NCI-H187 (cell line): ENCODE data around the gene RIN1.
"Not testable (repeated sequence)": the region's sequence is repeated elsewhere in the genome, so short reads cannot be mapped to it uniquely, and the experiment has no call there.

ENCODE experiments used
- DNase-seq, 2 experiments: peaks; one replicate each; lab custom pipeline; 2025; lab: John Stamatoyannopoulos, UW

RIN1 gene

GRCh38 chr11:66336234-66337102 is at the start of gene RIN1:
TSS of gene RIN1 (minus strand) at chr11:66336434. CDS start at chr11:66336402, 32 bp downstream.
- no peak for DNase-seq

- DNase-seq = not testable (repeated sequence)
Observed at GRCh38 chr11:66384316-66384715, 48.1 kb upstream of the RIN1 start.

GRCh38 chr11:66380264-66380663 is 44.0 kb upstream of the RIN1 start:
- not testable (repeated sequence) for DNase-seq

- not testable (repeated sequence) for DNase-seq
Observed at GRCh38 chr11:66373690-66374287, 37.6 kb upstream of the RIN1 start.

GRCh38 chr11:66373265-66373664 is 37.0 kb upstream of the RIN1 start:
- no peak for DNase-seq

- peak; percentile 68 to 85 for DNase-seq
Observed at GRCh38 chr11:66371627-66372415, 35.6 kb upstream of the RIN1 start, which contains the start of gene SLC29A2. TSS of gene SLC29A2 (minus strand) at chr11:66371760. CDS start at chr11:66371591, 169 bp downstream.

- no peak for DNase-seq
Observed at GRCh38 chr11:66369073-66369894, 33.0 kb upstream of the RIN1 start.

GRCh38 chr11:66368484-66368883 is 32.2 kb upstream of the RIN1 start:
- DNase-seq = no peak

- no peak for DNase-seq
Observed at GRCh38 chr11:66367561-66368312, 31.5 kb upstream of the RIN1 start.

GRCh38 chr11:66366844-66367477 is 30.7 kb upstream of the RIN1 start:
- DNase-seq = no peak

GRCh38 chr11:66365711-66366619 is 29.7 kb upstream of the RIN1 start:
- no peak for DNase-seq

GRCh38 chr11:66365166-66365565 is 28.9 kb upstream of the RIN1 start:
- no peak for DNase-seq

- no peak for DNase-seq
Observed at GRCh38 chr11:66363805-66364535, 27.7 kb upstream of the RIN1 start.

- DNase-seq = no peak
Observed at GRCh38 chr11:66363187-66363601, 27.0 kb upstream of the RIN1 start.

GRCh38 chr11:66362481-66363147 is 26.4 kb upstream of the RIN1 start:
- no peak for DNase-seq

GRCh38 chr11:66361502-66361941 is 25.3 kb upstream of the RIN1 start:
- no peak for DNase-seq

GRCh38 chr11:66360406-66361073 is 24.3 kb upstream of the RIN1 start:
- DNase-seq = no peak
